Aorta (tissue), 5 donors: Measurements from ENCODE around the gene ATP4B. TPM values are rescaled to one million over a fixed set of nuclear protein-coding genes. Genes with fewer than 3 reads are reported as not detected.

Experiments
- ATAC-seq: fragments of 200-7000 bp; cut with Tn5 transposase; one replicate; pipeline ENCODE4 v1.9.1; 2022; ENCODE audit warnings: moderate library complexity; ENCODE audit not compliant: low FRiP score
- DNase-seq, 2 donors: peaks; one replicate each; pipeline ENCODE4 v3.0.0-alpha.2; 2020
- H3K27ac ChIP-seq, 2 donors: one replicate each; pipeline ENCODE4 v1.5.1; 2013; ENCODE audit warnings: low read length in 2 of 2, mild to moderate bottlenecking in 2 of 2, moderate library complexity in 2 of 2, control low read depth in 1 of 2, inconsistent platforms in 1 of 2, low read depth in 1 of 2
- H3K27me3 ChIP-seq, 2 donors: one replicate each; pipeline ENCODE4 v1.6.1; 2013; ENCODE audit warnings: control low read depth in 1 of 2, low read length in 1 of 2, mild to moderate bottlenecking in 1 of 2, moderate library complexity in 1 of 2; ENCODE audit not compliant: insufficient read depth in 2 of 2, control insufficient read depth in 1 of 2
- H3K36me3 ChIP-seq, 2 donors: one replicate each; pipeline ENCODE4 v1.6.1; 2013; ENCODE audit warnings: control low read depth in 1 of 2, low read length in 1 of 2, mild to moderate bottlenecking in 1 of 2; ENCODE audit not compliant: insufficient read depth in 2 of 2, control insufficient read depth in 1 of 2
- H3K4me1 ChIP-seq, 2 donors: one replicate each; pipeline ENCODE4 v1.6.1; 2013; ENCODE audit warnings: low read length in 2 of 2, control low read depth in 1 of 2, mild to moderate bottlenecking in 1 of 2, moderate library complexity in 1 of 2; ENCODE audit not compliant: insufficient read depth in 2 of 2, control insufficient read depth in 1 of 2
- H3K4me3 ChIP-seq, 2 donors: one replicate each; pipeline ENCODE4 v1.5.1; 2013; ENCODE audit warnings: low read length in 2 of 2, control low read depth in 1 of 2, mild to moderate bottlenecking in 1 of 2
- H3K9me3 ChIP-seq: one replicate; pipeline ENCODE4 v1.6.1; 2013; ENCODE audit warnings: mild to moderate bottlenecking, low read length; ENCODE audit not compliant: control insufficient read depth
- WGBS, 2 donors: extraction: QIAGEN DNeasy Blood & Tissue Kit; methylation state at CpG; one replicate each; pipeline ENCODE4 v1.1.7; 2013; 5-methylcytosine and 5-hydroxymethylcytosine counted together
- intact Hi-C, 2 donors: fragments of 100-400 bp; cut with DNase I; formaldehyde crosslinking; loops; one replicate each; pipeline versions ENCODE4 v1.14.2 to v1.15.0; 2022
- polyA plus RNA-seq, 2 donors: library from polyadenylated mRNA; stranded (reverse); fragments of 200-250 nt; gene quantifications; one replicate each; pipeline ENCODE4 v1.2.3, GENCODE V29; 2013
- total RNA-seq, 2 donors: library from RNA; stranded (reverse); fragmentation: NEBNext Ultra II Directional; extraction: Animal tissue kit (Norgen Biotek cat#: 25700); gene quantifications; one replicate each; pipeline ENCODE4 v1.2.1, GENCODE V29; 2021
- donor health status: healthy with polysubstance abuse.
- donor health status: Bipolar disorder and iron deficiency.
- donor health status: DM: no; HTN: no; CAD: no.
- donor health status: DM: no; HTN: no; CAD: no.
- donor health status: DM: yes; HTN: yes; CAD: no.

ATP4B gene
- total and polyA plus RNA-seq, 4 donors, result not detected

DNA sequence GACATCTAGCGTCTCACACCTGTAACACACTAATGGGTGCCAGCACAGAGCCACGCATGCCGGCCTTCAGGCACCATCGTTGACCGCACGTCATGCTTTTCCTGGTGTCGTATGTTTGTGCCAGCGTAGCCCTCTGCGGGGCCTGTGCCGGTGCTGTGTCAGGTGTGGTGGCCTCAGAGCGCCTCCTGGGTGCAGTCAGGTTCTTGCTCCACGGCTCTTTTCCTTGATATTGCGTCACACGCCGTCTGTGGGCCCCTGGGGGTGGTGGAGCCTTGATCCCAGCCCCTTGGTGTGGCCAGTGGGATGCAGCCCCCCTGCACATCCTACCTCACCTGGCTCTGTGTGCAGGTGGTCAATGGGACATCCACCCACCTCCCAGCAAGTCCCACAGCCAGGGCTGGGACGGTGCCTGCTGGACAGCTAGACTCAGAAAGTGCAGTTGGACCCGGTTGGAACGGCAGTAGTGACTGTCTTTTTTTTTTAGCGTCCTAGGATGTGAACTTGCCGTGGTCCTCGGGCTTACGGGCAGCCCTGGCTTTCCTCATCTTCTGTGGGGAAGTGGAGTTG is 48.9 kb downstream of the ATP4B start:
- H3K4me3 ChIP-seq, result no peak overlapping the region
- intact Hi-C loops, result no loop called here
- DNase-seq, result no peak
- ATAC-seq, result no peak
- no peaks in the 10 kb centered on the region for H3K4me1 ChIP-seq
- no peak overlapping the region for H3K27ac ChIP-seq
- H3K27me3 ChIP-seq, result no peaks in the 10 kb centered on the region
- WGBS, 2 donors, result 92 to 94% methylated on average over 22 of the region's 22 CpGs
- H3K9me3 ChIP-seq, result no peaks in the 10 kb centered on the region
- H3K36me3 ChIP-seq, result no peaks in the 10 kb centered on the region

DNA sequence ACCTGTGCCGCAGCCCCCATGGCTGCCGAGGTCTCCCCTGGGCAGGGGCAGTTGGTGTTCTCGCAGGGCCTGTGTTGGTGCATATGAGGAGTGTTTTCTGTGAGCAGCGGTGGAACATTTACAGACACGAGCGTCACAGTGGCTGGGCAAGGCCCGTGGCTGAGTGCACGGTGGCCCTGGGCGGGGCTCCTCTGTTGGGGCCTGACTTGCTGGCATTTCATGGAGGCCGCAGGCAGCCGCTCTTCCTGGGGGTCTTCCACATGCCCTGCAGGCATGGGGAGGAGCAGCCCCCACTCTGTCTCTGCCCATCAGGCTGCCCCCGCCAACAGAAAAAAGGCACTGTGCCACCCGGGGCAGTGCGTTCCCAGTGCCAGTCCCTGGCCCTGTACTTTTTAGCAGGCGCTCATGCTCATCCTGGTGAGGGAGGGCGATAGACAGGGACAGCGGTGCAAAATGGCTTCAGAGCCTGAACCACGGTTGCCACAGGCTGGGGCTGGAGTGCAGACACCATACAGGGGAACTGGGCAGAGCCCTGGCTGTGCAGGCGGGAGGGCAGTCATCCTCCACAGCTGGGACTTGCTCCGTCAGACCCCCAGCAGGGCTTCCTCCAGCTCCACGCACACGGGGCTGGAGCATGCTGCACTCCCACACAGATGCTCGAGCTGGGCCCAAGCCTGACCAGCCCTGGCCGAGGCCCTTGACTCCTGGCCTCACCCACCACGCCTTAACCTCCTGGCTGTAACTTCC is 49.9 kb downstream of the ATP4B start:
- Histone ChIP-seq H3K9me3 (no peaks in the 10 kb centered on the region), H3K4me3 (no peak overlapping the region), H3K4me1 (no peaks in the 10 kb centered on the region), H3K36me3 (no peaks in the 10 kb centered on the region), H3K27ac (no peak overlapping the region), H3K27me3 (no peaks in the 10 kb centered on the region)
- DNase-seq, result no peak
- no peak for ATAC-seq
- 87 to 89% methylated on average over 25 of the region's 25 CpGs for WGBS, 2 donors
- intact Hi-C loops, result no loop called here

DNA sequence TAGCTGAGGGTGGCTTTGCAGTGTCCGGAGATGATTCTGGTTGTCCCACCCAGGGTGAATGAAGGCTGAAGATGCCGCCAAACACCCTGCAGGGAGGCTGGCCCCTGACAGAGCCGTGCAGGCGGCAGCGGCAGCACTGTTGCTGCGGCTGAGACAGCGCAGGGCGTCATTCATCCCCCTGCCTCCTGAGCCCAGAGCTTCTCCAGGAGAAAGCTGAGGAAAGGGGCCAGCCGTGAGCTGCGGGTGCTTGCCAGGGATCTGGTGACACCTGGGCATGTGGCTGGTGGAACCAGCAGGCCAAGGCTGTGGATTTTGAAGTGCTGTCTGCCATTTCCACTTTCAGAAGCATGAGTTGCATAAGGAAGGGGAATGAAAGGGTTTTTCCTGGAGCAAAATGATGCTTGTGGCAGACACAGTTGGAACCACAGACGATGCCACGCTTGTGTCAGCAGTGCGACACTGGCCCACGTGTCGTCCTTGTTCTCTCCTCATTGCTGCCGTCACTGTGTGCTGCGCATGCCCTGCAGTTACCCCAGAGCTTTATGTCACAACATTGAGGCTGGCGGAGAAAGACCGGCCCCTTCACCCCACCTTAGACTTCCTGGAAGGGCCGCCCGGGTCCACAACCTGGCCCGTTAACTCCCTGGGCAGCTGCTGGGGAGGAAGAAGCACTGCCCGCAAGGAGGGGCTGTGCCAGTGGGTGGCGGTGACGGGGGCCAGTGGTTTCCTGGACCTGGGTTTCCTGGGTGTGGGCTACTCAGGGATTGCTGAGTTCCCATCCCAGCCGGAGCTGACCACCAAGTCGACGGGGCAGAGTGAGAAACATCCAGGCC is 50.7 kb downstream of the ATP4B start:
- Histone ChIP-seq H3K36me3 (no peaks in the 10 kb centered on the region), H3K4me3 (no peak overlapping the region), H3K4me1 (no peaks in the 10 kb centered on the region), H3K9me3 (no peaks in the 10 kb centered on the region), H3K27me3 (no peaks in the 10 kb centered on the region), H3K27ac (no peak overlapping the region)
- intact Hi-C loops, result no loop called here
- 90 to 91% methylated on average over 28 of the region's 28 CpGs for WGBS, 2 donors
- ATAC-seq, result peak; percentile 58
- DNase-seq, result peak in 1 of 2 donors; percentile 76

DNA sequence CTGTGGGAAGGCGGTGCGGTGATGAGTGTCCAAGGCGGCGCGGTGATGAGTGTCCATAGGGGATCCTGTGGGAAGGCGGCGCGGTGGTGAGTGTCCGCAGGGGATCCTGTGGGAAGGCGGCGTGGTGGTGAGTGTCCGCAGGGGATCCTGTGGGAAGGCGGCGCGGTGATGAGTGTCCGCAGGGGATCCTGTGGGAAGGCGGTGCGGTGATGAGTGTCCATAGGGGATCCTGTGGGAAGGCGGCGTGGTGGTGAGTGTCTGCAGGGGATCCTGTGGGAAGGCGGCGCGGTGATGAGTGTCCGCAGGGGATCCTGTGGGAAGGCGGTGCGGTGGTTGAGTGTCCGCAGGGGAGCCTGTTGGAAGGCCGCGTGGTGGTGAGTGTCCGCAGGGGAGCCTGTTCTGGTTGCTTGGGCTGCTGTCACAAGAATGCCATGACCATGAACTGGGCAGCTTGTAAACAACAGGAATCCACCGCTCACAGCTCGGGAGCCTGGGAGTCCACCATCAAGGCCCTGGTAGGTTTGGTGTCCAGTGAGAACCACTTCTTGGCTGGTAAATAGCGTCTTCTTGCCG is 52.0 kb downstream of the ATP4B start:
- Histone ChIP-seq H3K9me3 (no peaks in the 10 kb centered on the region), H3K36me3 (no peaks in the 10 kb centered on the region), H3K4me1 (no peaks in the 10 kb centered on the region), H3K27me3 (no peaks in the 10 kb centered on the region), H3K4me3 (no peak overlapping the region), H3K27ac (no peak overlapping the region)
- ATAC-seq (no peak), DNase-seq (no peak)
- intact Hi-C loops, result no loop called here
- WGBS, 2 donors, result 96 to 97% methylated on average over 34 of the region's 34 CpGs

DNA sequence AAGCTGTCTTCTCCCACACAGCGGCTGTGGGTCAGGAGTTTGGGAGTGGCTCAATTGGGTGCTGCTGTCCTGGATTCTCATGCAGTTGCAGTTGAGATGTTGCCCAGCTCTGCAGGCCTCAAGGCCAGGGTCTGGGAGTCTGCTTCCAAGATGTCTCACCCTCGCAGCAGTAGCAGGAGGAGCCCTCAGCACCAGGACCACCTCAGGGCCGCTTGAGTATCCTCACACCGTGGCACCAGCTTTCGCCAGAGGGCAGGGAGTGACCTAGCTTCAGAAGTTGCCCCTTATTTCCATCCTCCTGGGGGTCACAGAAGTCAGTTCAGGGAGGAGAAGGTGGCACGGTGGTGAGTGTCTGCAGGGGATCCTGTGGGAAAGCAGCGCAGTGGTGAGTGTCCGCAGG is 52.5 kb downstream of the ATP4B start:
- WGBS, 2 donors, result 98 to 99% methylated on average over 8 of the region's 8 CpGs
- Histone ChIP-seq H3K9me3 (no peaks in the 10 kb centered on the region), H3K4me3 (no peak overlapping the region), H3K4me1 (no peaks in the 10 kb centered on the region), H3K27ac (no peak overlapping the region), H3K27me3 (no peaks in the 10 kb centered on the region), H3K36me3 (no peaks in the 10 kb centered on the region)
- intact Hi-C loops, result no loop called here
- DNase-seq (no peak), ATAC-seq (no peak)

DNA sequence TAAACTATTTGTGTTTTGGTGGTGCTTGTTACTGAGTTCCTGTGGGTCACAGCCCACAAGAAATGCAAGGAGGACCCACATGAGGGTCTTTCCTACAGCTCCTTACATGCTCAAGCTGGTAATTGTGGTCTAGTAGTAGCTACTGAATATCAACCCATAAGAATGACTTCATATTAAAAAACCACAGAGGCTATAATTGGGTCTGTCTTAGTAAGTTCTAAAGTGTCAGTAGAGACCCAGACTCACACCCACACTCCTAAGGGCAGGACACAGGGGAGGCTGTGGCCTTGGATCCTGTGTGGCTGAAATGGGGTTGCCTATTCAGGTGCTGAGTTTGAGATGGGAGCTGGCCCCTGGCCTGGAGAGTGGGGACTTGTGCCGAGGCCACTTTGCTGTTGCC is 53.8 kb downstream of the ATP4B start:
- 94 to 95% methylated on average over 1 of the region's 1 CpG for WGBS, 2 donors
- H3K4me3 ChIP-seq, result no peak overlapping the region
- ATAC-seq (no peak), DNase-seq (peak in 1 of 2 donors; percentile 38)
- no peaks in the 10 kb centered on the region for H3K9me3 ChIP-seq
- no peaks in the 10 kb centered on the region for H3K27me3 ChIP-seq
- H3K27ac ChIP-seq, result no peak overlapping the region
- no peaks in the 10 kb centered on the region for H3K4me1 ChIP-seq
- H3K36me3 ChIP-seq, result no peaks in the 10 kb centered on the region
- intact Hi-C loops, result no loop called here

DNA sequence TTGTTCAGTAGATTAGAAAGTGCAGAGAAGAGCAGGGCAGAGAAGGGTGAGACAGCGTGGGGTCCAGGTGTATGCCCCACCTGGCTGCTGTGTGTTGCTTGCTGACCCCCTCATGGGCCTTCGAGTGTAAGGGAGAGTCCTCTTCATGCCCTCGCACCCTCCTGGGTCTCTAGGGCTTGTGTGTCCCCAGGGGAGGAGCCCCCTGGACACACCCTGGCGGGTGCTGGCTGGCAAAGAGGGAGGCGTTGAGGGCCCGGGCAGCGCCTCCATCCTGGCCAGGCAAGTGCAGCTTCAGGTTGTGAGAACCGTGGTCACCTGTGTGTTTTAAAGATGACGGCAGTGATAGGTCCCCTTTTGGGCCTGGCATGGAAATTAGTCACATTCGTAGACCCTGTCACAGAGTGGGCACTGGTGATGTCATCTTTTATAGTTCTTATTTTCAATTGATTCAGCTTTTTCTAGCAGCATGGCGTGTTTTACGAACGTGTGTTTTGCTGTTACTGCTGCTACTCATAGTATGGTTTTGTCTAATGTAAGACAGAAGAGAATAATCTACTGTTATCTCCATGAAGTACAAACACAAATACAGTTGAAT is 54.8 kb downstream of the ATP4B start:
- ATAC-seq, result no peak
- peak in 1 of 2 donors; percentile 26 for DNase-seq
- no peaks in the 10 kb centered on the region for H3K27me3 ChIP-seq
- H3K4me3 ChIP-seq, result no peak overlapping the region
- H3K4me1 ChIP-seq, result no peaks in the 10 kb centered on the region
- H3K9me3 ChIP-seq, result no peaks in the 10 kb centered on the region
- no peak overlapping the region for H3K27ac ChIP-seq
- intact Hi-C loops, result no loop called here
- no peaks in the 10 kb centered on the region for H3K36me3 ChIP-seq
- 89 to 91% methylated on average over 13 of the region's 13 CpGs for WGBS, 2 donors

DNA sequence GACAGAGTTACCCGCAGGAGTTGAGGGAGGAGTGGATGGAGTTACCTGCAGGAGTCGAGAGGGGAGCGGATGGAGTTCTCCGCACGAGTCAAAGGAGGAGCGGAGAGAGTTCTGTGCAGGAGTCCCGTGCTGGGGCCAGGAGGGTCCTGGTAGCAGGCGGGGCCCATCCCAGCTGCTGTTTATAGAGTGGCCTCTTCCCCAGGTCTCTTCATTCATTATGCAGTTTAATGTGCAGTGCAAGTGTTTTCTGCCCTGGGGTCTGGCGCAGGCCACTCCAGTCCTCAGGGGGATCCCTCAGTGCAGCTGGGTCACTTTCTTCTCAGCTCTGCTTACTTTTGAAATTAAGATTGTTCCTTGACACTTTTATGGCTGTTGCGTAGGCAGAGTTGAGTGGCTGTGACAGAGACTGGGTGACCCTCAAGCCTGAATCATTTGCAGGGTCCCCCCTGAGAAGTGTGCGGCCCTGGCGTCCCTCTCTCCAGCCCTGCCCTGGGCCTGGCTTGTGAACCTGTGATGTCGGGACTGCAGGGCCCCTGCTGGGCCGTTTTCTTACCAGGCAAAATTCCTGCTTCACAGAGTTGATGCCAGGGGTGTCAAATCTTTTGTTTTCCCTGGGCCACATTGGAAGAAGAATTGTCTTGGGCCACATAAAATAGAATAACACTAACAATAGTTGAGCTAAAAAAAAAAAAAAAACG is 55.6 kb downstream of the ATP4B start:
- ATAC-seq (no peak), DNase-seq (peak; percentile 33 to 49)
- intact Hi-C loops, result no loop called here
- Histone ChIP-seq H3K4me3 (no peak overlapping the region), H3K36me3 (no peaks in the 10 kb centered on the region), H3K27ac (no peak overlapping the region), H3K9me3 (no peaks in the 10 kb centered on the region), H3K27me3 (no peaks in the 10 kb centered on the region), H3K4me1 (no peaks in the 10 kb centered on the region)
- 77 to 78% methylated on average over 15 of the region's 15 CpGs for WGBS, 2 donors
